Stomach smooth muscle (tissue), 2 donors: ENCODE results near the gene HDAC4.

Source experiments
- H3K27ac ChIP-seq: one replicate; pipeline ENCODE4 v1.7.0; 2013; ENCODE audit warnings: mild to moderate bottlenecking, low read length, inconsistent platforms
- H3K27me3 ChIP-seq, 2 donors: one replicate each; pipeline ENCODE4 v1.7.0; 2013; ENCODE audit warnings: low read length in 2 of 2; ENCODE audit not compliant: insufficient read depth in 2 of 2, control insufficient read depth in 1 of 2
- H3K36me3 ChIP-seq, 2 donors: one replicate each; pipeline ENCODE4 v1.7.0; 2013; ENCODE audit warnings: low read length in 2 of 2; ENCODE audit not compliant: control insufficient read depth in 2 of 2, insufficient read depth in 2 of 2
- H3K4me1 ChIP-seq: one replicate; pipeline ENCODE4 v1.7.0; 2013; ENCODE audit warnings: low read length; ENCODE audit not compliant: control insufficient read depth, insufficient read depth
- H3K4me3 ChIP-seq, 2 donors: one replicate each; pipeline ENCODE4 v1.7.0; 2013; ENCODE audit warnings: low read length in 2 of 2
- H3K9ac ChIP-seq, 2 donors: one replicate each; pipeline ENCODE4 v1.7.0; 2013; ENCODE audit warnings: low read length in 2 of 2, mild to moderate bottlenecking in 1 of 2
- H3K9me3 ChIP-seq, 2 donors: one replicate each; pipeline ENCODE4 v1.7.0; 2013; ENCODE audit warnings: low read length in 2 of 2; ENCODE audit not compliant: control insufficient read depth in 2 of 2
- donor health status: healthy.
- donor health status: Pancreatic carcinoma.

The HDAC4 gene

GRCh38 chr2:239406316-239406995 is 5.6 kb upstream of the HDAC4 start:
- peaks cover 9% of the 10 kb centered on the region for H3K4me1 ChIP-seq
- H3K9ac ChIP-seq, result no peak overlapping the region
- H3K27me3 ChIP-seq, result no peaks in the 10 kb centered on the region
- no peaks in the 10 kb centered on the region for H3K36me3 ChIP-seq
- no peak overlapping the region for H3K4me3 ChIP-seq
- H3K9me3 ChIP-seq, result no peaks in the 10 kb centered on the region
- no peak overlapping the region for H3K27ac ChIP-seq

DNA sequence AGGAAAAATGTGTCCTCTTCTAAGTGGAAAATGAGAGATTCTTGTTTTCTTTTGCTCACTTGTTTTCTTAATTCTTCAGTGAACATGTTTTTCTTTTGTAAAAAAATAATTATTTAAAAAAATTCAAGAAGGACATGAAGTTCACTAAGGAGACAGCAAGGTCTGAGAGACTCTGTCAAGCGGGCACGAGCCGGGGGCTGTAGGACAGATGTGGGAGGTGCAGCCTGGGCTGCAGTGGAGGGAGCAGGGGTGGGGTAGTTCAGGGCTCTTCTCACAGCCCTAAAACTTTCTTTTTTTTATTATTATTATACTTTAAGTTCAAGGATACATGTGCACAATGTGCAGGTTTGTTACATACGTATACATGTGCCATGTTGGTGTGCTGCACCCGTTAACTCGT is 4.3 kb upstream of the HDAC4 start:
- H3K36me3 ChIP-seq, result no peaks in the 10 kb centered on the region
- no peaks in the 10 kb centered on the region for H3K27me3 ChIP-seq
- H3K27ac ChIP-seq, result no peak overlapping the region
- no peaks in the 10 kb centered on the region for H3K9me3 ChIP-seq
- peaks cover 9% of the 10 kb centered on the region for H3K4me1 ChIP-seq
- no peak overlapping the region for H3K4me3 ChIP-seq
- H3K9ac ChIP-seq, result no peak overlapping the region

- no peaks in the 10 kb centered on the region for H3K9me3 ChIP-seq
- no peak overlapping the region for H3K27ac ChIP-seq
- no peak overlapping the region for H3K4me3 ChIP-seq
- peak overlapping the region in 1 of 2 donors; percentile 76 for H3K9ac ChIP-seq
- peaks cover 28% of the 10 kb centered on the region for H3K4me1 ChIP-seq
- H3K27me3 ChIP-seq, result no peaks in the 10 kb centered on the region
- H3K36me3 ChIP-seq, result no peaks in the 10 kb centered on the region
These were observed 1.8 kb upstream of the HDAC4 start for GRCh38 chr2:239402666-239403065.

- no peaks in the 10 kb centered on the region for H3K27me3 ChIP-seq
- peak overlapping the region; percentile 76 to 100 for H3K9ac ChIP-seq
- peaks cover 36% of the 10 kb centered on the region for H3K4me1 ChIP-seq
- H3K4me3 ChIP-seq, result peak overlapping the region; percentile 69 to 98
- no peaks in the 10 kb centered on the region for H3K36me3 ChIP-seq
- no peaks in the 10 kb centered on the region for H3K9me3 ChIP-seq
- H3K27ac ChIP-seq, result peak overlapping the region; percentile 99
These were observed 1.0 kb upstream of the HDAC4 start for GRCh38 chr2:239401881-239402233.

GRCh38 chr2:239401067-239401880 is 454 bp upstream of the HDAC4 start:
- H3K36me3 ChIP-seq, result no peaks in the 10 kb centered on the region
- H3K27me3 ChIP-seq, result no peaks in the 10 kb centered on the region
- H3K4me1 ChIP-seq, result peaks cover 38% of the 10 kb centered on the region
- H3K4me3 ChIP-seq, result peak overlapping the region; percentile 69 to 98
- peak overlapping the region; percentile 76 to 100 for H3K9ac ChIP-seq
- peak overlapping the region; percentile 99 for H3K27ac ChIP-seq
- H3K9me3 ChIP-seq, result no peaks in the 10 kb centered on the region

- no peaks in the 10 kb centered on the region for H3K27me3 ChIP-seq
- H3K9ac ChIP-seq, result peak overlapping the region; percentile 64 to 78
- H3K4me1 ChIP-seq, result peaks cover 41% of the 10 kb centered on the region
These were observed 762 bp downstream of the HDAC4 start for GRCh38 chr2:239399921-239400595.

GRCh38 chr2:239399433-239399920 is 1.3 kb downstream of the HDAC4 start:
- H3K4me1 ChIP-seq, result peaks cover 44% of the 10 kb centered on the region
- H3K27me3 ChIP-seq, result no peaks in the 10 kb centered on the region
- H3K36me3 ChIP-seq, result no peaks in the 10 kb centered on the region
- H3K4me3 ChIP-seq, result peak overlapping the region; percentile 76 to 81
- H3K9ac ChIP-seq, result peak overlapping the region; percentile 64 to 78
- no peaks in the 10 kb centered on the region for H3K9me3 ChIP-seq
- H3K27ac ChIP-seq, result peak overlapping the region; percentile 81

More at GRCh38 chr2:239399921-239400595, 762 bp downstream of the HDAC4 start:
- peak overlapping the region; percentile 81 for H3K27ac ChIP-seq
- no peaks in the 10 kb centered on the region for H3K36me3 ChIP-seq
- no peaks in the 10 kb centered on the region for H3K9me3 ChIP-seq
- H3K4me3 ChIP-seq, result peak overlapping the region; percentile 76 to 81

DNA sequence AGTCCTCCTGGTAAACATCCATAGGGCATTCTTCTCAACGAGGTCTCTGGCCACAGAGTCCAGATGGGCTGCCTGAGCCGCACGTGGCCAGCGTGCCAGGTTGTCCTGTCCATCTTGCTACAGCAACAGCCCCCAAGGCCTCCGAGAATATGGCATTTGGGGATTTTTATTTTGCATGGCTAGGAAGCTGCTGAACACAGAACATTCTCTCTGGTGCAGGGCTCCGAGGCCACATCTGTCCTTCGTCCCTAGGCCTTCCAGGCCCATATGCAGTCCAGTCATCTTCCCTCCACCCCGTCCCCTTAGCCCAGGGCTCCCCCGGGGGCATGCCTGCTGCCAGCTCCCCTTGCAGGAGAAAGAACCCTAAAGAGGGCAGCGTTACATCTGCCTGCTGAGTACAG is 2.3 kb downstream of the HDAC4 start:
- H3K9me3 ChIP-seq, result no peaks in the 10 kb centered on the region
- H3K27ac ChIP-seq, result peak overlapping the region; percentile 81
- no peaks in the 10 kb centered on the region for H3K27me3 ChIP-seq
- no peaks in the 10 kb centered on the region for H3K36me3 ChIP-seq
- peak overlapping the region; percentile 0 to 78 for H3K9ac ChIP-seq
- H3K4me1 ChIP-seq, result peaks cover 52% of the 10 kb centered on the region
- peak overlapping the region; percentile 76 to 81 for H3K4me3 ChIP-seq

DNA sequence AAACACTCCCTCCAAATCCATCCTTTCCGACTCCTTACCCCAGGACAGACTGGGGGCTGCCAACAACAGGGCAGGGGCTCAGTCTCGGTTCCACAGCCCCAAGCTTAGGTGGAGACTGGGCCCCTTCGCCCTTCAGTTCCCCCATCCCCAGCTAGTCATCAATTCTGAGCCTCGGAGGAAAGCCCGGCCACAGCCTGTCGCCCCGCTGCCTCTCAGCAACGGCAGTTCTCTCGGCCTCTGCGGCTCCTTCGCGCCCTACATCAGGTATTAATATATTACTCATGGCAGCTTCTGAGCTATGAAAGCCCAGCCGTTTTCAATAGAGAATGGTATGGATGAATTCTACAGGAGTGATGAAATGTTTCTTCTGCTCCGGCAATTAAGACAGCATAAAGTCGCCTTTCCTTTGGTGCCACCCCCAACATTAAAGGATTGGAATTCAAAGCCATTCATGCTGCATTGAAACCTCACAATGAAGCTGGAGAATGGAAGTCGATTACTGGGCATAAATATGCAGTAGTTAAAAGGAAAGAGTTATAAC is 2.8 kb downstream of the HDAC4 start:
- peaks cover 57% of the 10 kb centered on the region for H3K4me1 ChIP-seq
- H3K9me3 ChIP-seq, result no peaks in the 10 kb centered on the region
- H3K27me3 ChIP-seq, result no peaks in the 10 kb centered on the region
- no peaks in the 10 kb centered on the region for H3K36me3 ChIP-seq
- peak overlapping the region; percentile 81 for H3K27ac ChIP-seq
- no peak overlapping the region for H3K9ac ChIP-seq
- H3K4me3 ChIP-seq, result peak overlapping the region in 1 of 2 donors; percentile 76

DNA sequence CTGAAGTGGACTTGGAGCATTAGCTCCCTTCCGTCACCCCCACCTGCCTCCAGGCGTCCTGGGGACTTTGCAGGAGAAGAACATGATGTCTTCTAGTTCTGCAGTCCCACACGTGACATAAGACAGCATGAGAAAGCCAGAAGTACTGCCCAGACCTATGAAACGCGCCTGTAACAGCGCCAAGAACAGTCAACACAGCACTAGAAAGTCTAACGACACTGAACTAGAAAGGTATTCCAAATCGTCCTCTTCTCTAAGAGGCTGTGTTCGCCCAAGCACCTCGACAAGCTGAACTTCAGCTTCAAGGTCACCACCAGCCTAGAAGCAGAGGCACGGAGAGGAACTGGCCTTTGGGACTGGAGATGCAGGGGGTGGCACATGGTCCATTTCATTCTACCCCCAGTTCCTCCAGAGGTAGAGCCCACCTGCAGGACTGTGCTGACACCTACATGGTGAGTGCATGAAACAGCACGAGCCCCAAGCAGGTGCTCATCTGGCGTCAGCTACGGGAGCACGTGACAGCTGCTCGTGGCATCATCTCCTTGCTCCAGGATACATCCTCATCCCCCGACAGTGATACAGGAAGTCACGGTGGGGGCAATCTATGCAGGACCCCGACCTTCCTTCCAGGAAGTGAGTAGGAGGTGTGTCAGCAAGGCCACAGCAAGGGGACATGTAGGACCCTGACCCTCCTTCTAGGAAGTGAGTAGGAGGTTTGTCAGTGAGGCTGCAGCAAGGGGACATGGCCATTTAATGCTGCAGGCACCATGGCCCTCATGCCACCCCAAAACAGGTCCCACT is 3.7 kb downstream of the HDAC4 start:
- H3K9ac ChIP-seq, result peak overlapping the region in 1 of 2 donors; percentile 51
- H3K27ac ChIP-seq, result peak overlapping the region; percentile 81
- H3K4me1 ChIP-seq, result peaks cover 63% of the 10 kb centered on the region
- no peaks in the 10 kb centered on the region for H3K9me3 ChIP-seq
- H3K27me3 ChIP-seq, result no peaks in the 10 kb centered on the region
- peak overlapping the region in 1 of 2 donors; percentile 29 for H3K4me3 ChIP-seq
- H3K36me3 ChIP-seq, result no peaks in the 10 kb centered on the region
